ENCODE results near the gene CCK. TPM values are rescaled to one million over a fixed set of nuclear protein-coding genes. Genes with fewer than 3 reads are reported as not detected.

CCK gene
- total RNA-seq, 1 donor from 2014 or later = 1.1 TPM

DNA sequence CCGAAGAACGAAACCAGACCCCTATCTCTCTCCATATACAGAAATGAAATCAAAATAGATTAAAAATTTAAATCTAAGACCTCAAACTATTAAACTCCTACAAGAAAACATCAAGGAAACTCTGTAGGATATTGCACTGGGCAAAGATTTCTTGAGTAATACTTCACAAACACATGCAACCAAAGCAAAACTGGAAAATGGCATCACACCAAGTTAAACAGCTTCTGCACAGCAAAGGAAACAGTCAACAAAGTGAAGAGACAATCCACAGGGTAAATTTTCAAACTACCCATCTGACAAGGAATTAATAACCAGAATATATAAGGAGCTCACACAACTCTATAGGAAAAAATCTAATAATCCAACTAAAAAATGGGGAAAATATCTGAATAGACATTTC, 29.4 kb downstream of the CCK start:
- Mint-ChIP-seq H3K27me3 (ENCODE audit: insufficient read depth, low read depth) (peaks cover 7% of the 10 kb centered on the region), H3K9me3 (peaks cover 15% of the 10 kb centered on the region), H3K27ac (no peak overlapping the region), H3K4me3 (no peak overlapping the region), H3K4me1 (no peaks in the 10 kb centered on the region), H3K36me3 (no peaks in the 10 kb centered on the region)
- no peak overlapping the region for H3K27ac ChIP-seq
- no peaks in the 10 kb centered on the region for H3K36me3 ChIP-seq
- H3K4me1 ChIP-seq = no peaks in the 10 kb centered on the region
- no peaks in the 10 kb centered on the region for H4K20me1 ChIP-seq (ENCODE audit: low read depth)
- no peak overlapping the region for H3K4me3 ChIP-seq
- no peak for TF ChIP-seq EZH2 (IDR thresholded peaks at IDR 0.05)
- TF ChIP-seq EZH2phosphoT487 (IDR thresholded peaks at IDR 0.05) = no peak
- TF ChIP-seq, protein P1, sequence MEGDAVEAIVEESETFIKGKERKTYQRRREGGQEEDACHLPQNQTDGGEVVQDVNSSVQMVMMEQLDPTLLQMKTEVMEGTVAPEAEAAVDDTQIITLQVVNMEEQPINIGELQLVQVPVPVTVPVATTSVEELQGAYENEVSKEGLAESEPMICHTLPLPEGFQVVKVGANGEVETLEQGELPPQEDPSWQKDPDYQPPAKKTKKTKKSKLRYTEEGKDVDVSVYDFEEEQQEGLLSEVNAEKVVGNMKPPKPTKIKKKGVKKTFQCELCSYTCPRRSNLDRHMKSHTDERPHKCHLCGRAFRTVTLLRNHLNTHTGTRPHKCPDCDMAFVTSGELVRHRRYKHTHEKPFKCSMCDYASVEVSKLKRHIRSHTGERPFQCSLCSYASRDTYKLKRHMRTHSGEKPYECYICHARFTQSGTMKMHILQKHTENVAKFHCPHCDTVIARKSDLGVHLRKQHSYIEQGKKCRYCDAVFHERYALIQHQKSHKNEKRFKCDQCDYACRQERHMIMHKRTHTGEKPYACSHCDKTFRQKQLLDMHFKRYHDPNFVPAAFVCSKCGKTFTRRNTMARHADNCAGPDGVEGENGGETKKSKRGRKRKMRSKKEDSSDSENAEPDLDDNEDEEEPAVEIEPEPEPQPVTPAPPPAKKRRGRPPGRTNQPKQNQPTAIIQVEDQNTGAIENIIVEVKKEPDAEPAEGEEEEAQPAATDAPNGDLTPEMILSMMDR (IDR thresholded peaks at IDR 0.05) = no peak
- no peaks in the 10 kb centered on the region for H3K79me2 ChIP-seq (ENCODE audit: low read depth)
- H3K9me3 ChIP-seq (ENCODE audit: low read depth) = peaks cover 3% of the 10 kb centered on the region
- no peak overlapping the region for H3K4me2 ChIP-seq
- no peak for DNase-seq (ENCODE audit: low spot score)
- H3K27me3 ChIP-seq = no peaks in the 10 kb centered on the region
- no peak overlapping the region for H3K9ac ChIP-seq
- H2AFZ ChIP-seq (replicated peaks) = no peak overlapping the region
- H3F3A ChIP-seq (ENCODE audit: low read depth) = no peaks in the 10 kb centered on the region

DNA sequence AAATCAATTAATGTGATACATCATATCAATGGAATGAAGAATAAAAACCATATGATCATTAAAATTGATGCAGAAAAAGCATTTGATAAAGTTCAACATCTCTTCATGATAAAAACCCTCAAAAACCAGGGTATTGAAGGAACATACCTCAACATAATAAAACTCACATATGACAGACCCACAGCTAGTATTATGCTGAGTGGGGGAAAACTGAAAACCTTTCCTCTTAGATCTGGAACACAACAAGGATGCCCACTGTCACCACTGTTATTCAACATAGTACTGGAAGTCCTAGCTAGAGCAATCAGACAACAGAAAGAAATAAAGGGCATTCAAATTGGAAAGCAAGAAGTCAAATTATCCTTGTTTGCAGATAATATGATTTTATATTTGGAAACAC, 30.5 kb downstream of the CCK start:
- peaks cover 9% of the 10 kb centered on the region for H3K4me1 ChIP-seq
- no peak overlapping the region for H2AFZ ChIP-seq (replicated peaks)
- no peaks in the 10 kb centered on the region for H3K36me3 Mint-ChIP-seq
- H3K4me2 ChIP-seq = no peak overlapping the region
- H3K4me1 Mint-ChIP-seq = no peaks in the 10 kb centered on the region
- H3K27ac Mint-ChIP-seq = no peak overlapping the region
- no peak for DNase-seq (ENCODE audit: low spot score)
- H3K36me3 ChIP-seq = no peaks in the 10 kb centered on the region
- peaks cover 9% of the 10 kb centered on the region for H3K27me3 Mint-ChIP-seq (ENCODE audit: insufficient read depth, low read depth)
- H3K9ac ChIP-seq = no peak overlapping the region
- H3K4me3 Mint-ChIP-seq = no peak overlapping the region
- H4K20me1 ChIP-seq (ENCODE audit: low read depth) = no peaks in the 10 kb centered on the region
- TF ChIP-seq EZH2 (IDR thresholded peaks at IDR 0.05) = no peak
- H3K27me3 ChIP-seq = no peaks in the 10 kb centered on the region
- peaks cover 15% of the 10 kb centered on the region for H3K9me3 Mint-ChIP-seq
- no peaks in the 10 kb centered on the region for H3K79me2 ChIP-seq (ENCODE audit: low read depth)
- no peaks in the 10 kb centered on the region for H3F3A ChIP-seq (ENCODE audit: low read depth)
- peaks cover 3% of the 10 kb centered on the region for H3K9me3 ChIP-seq (ENCODE audit: low read depth)
- H3K27ac ChIP-seq = no peak overlapping the region
- no peak overlapping the region for H3K4me3 ChIP-seq

DNA sequence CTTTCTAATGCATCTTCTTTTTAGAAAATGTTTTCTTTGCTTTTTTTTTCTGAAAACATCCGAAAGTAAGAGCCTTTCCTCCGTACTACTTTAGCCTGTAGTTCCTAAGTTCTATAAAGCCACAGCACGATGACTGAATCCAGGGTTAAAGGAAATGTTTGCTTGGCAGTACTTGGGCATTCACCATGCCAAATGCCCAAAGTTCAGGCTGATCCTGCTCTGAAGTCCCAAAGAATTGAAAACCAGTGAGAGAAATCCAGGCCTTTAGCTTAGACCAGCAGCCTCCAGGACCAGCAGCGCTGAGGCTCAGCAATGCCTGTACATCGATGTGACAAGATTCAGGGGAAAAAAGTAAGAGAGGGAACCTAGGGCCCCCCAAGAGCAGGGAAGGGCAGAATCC, 35.1 kb downstream of the CCK start:
- peaks cover 11% of the 10 kb centered on the region for H3K27me3 Mint-ChIP-seq (ENCODE audit: insufficient read depth, low read depth)

More for the DNA sequence above, 35.1 kb downstream of the CCK start:
- no peaks in the 10 kb centered on the region for H3K36me3 ChIP-seq
- no peak overlapping the region for H3K27ac ChIP-seq
- no peak overlapping the region for H3K4me2 ChIP-seq
- peaks cover 10% of the 10 kb centered on the region for H3K4me1 ChIP-seq
- Mint-ChIP-seq H3K4me3 (no peak overlapping the region), H3K4me1 (peaks cover 2% of the 10 kb centered on the region), H3K36me3 (peaks cover 1% of the 10 kb centered on the region), H3K27ac (no peak overlapping the region), H3K9me3 (no peaks in the 10 kb centered on the region)
- no peak overlapping the region for H3K9ac ChIP-seq
- TF ChIP-seq EZH2phosphoT487 (IDR thresholded peaks at IDR 0.05) (no peak), EZH2 (IDR thresholded peaks at IDR 0.05) (no peak)
- TF ChIP-seq, protein P1 (IDR thresholded peaks at IDR 0.05) = no peak
- H3K4me3 ChIP-seq = no peak overlapping the region
- H4K20me1 ChIP-seq (ENCODE audit: low read depth) = no peaks in the 10 kb centered on the region
- H3K9me3 ChIP-seq (ENCODE audit: low read depth) = no peaks in the 10 kb centered on the region
- no peaks in the 10 kb centered on the region for H3F3A ChIP-seq (ENCODE audit: low read depth)
- no peaks in the 10 kb centered on the region for H3K27me3 ChIP-seq
- no peak for DNase-seq (ENCODE audit: low spot score)
- no peaks in the 10 kb centered on the region for H3K79me2 ChIP-seq (ENCODE audit: low read depth)
- peak overlapping the region; percentile 63 for H2AFZ ChIP-seq (replicated peaks)

All from neural progenitor cell (in vitro differentiated cells).